ENCODE measurements around the gene HIVEP3. TPM values are rescaled to one million over a fixed set of nuclear protein-coding genes. Genes with fewer than 3 reads are reported as not detected.
"Not testable (repeated sequence)": the region's sequence is repeated elsewhere in the genome, so short reads cannot be mapped to it uniquely, and the experiment has no call there.

Gene HIVEP3
- total RNA-seq, 2 donors from 2014 or later, result 4.0 to 5.4 TPM

DNA sequence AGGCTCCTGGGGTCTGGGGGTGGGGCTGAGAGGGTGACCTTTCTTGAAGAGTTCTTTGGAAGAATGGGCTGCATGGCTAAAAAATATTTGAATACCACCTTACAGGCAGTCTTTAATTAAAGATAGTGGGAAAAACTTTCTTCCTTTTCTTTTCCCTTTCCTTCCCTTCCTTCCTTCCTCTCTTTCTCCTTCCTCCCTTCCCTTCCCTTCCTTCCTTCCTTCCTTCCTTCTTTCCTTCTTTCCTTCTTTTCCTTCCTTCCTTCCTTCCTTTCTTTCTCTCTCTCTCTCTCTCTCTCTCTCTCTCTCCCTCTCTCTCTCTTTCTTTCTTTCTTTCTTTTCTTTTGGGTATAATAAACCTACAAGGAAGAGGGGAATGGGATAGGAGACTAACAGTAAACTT, 356.4 kb downstream of the HIVEP3 start:
- DNase-seq, result no peak
- no peak for ATAC-seq
- intact Hi-C loops (cut with DNase I, micrococcal nuclease), result no loop called here

DNA sequence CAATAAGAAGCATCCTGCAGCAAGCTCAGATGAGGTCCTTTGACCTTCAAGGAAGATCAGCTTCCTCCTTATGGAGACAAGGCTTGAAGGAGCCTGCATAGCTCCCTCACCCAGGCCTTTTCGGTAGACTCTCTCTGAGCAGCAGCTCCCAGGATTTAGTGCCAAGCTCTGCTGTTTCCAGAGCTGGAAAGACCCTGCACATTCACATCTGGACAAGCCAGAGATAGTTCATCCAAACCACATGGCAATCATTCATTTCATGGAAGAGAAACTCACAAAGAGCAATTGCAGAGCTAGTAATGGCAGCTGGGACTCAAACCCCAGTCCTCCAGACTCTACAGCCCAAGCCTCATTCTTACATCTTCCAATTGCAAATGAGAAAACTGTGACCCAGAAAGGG, 357.8 kb downstream of the HIVEP3 start:
- DNase-seq (no peak), ATAC-seq (no peak)
- intact Hi-C loops (cut with DNase I, micrococcal nuclease), result no loop called here

DNA sequence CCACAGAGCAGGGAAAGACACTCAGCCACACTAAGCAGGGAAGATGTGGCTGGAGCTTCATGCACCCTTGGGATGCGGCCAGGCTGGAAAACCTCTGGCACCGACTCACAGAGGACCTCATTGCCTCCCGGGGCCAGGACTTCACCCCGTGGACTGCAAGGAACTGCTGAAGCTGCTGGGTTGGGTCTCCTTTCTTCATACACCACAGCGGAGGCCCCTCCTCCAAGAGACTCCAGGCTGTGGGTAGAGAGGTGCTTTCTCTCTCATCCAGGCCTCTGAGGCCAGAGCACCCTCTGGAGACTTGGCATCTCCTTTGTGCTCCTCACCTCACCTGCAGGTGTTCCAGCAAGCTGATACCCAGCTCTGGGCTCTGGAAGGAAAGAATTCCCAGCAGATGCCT, 358.2 kb downstream of the HIVEP3 start:
- ATAC-seq (no peak), DNase-seq (no peak)
- intact Hi-C loops (cut with DNase I, micrococcal nuclease), result no loop called here

DNA sequence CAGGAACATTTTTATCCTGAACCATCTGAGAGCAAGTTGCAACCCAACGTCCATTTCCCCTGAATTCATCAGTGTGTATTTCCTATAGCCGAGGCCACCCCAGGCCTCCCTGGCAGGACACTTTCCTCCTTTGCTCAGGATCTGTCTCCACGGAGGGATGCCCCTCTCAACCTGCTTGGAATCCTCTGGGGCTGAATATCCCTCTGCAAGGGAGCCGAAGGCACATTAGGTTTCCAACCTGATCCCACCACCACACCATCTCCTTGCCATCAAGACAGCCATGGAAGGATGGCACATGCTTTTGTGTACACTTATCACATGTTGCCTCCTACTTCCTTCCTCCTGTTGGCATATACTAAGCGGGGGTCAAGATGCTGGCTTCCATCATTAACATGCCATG, 359.4 kb downstream of the HIVEP3 start:
- intact Hi-C loops (cut with DNase I, micrococcal nuclease), result no loop called here
- ATAC-seq, result no peak
- no peak for DNase-seq

DNA sequence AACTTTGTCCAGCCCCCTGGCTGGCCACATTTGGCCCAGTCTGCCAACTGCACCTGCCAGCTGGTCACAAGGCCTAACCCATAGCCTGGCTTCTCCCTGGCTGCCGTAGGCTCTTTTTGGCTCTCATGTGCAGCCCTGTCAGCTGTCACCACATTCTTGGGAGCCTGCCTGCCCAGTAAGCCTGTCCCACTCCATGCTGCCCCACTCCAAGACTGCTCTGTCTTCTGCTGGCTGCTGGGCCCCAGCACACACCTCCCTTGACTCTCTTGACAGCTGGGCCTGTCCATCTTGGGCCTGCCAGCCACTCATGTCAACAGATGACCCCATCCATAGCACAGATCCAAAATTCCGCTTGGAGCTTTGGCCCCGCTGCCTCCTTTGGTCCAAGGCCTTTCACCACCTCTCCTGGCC, 360.0 kb downstream of the HIVEP3 start:
- DNase-seq (no peak), ATAC-seq (no peak)
- intact Hi-C loops (cut with DNase I, micrococcal nuclease), result no loop called here

DNA sequence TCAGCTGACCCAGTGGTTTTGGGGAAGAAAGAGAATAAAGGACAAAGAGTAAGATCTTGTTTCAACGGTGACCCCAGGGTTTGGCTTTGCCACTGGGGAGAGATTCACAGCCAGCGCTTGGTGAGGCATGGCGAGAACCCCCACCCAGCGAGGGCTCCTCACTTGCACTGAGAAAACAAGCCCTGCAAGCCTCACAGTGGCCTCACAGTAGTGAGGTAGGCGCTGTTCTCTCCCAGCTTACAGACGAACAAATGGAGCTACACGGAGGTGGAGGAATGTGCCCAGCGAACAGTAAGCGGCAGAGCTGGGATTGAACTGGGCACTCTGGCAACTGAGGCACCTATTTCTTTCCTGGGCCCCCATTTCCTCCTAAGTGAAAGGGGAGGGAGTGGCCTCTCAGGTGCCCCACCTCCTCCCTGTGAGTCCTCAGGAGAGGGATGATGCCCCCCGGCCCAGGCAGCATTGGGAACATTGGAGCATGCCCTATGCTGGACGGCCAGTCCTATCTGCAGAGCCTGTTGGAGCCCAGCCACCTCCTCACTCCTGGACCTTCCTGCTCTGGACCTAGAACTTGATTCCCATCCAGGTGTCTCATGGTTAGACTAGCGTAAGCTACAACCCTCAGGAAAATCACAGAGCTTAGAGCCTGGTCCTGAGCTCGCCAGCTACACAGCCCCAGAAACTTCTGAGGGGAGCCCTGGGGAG, 360.8 kb downstream of the HIVEP3 start:
- DNase-seq, result no peak

DNA sequence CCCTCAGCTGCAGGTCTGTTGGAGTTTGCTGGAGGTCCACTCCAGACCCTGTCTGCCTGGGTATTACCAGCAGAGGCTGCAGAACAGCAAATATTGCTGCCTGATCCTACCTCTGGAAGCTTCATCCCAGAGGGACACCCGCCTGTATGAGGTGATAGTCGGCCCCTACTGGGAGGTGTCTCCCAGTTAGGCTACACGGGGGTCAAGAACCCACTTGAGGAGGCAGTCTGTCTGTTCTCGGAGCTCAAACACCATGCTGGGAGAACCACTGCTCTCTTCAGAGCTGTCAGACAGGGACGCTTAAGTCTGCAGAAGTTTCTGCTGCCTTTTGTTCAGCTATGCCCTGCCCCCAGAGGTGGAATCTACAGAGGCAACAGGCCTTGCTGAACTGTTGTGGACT, 364.0 kb downstream of the HIVEP3 start:
- ATAC-seq; DNase-seq; intact Hi-C loops (cut with DNase I, micrococcal nuclease): not testable (repeated sequence)

More for the DNA sequence above, 360.8 kb downstream of the HIVEP3 start:
- ATAC-seq, result no peak
- intact Hi-C loops (cut with DNase I, micrococcal nuclease), result no loop called here

DNA sequence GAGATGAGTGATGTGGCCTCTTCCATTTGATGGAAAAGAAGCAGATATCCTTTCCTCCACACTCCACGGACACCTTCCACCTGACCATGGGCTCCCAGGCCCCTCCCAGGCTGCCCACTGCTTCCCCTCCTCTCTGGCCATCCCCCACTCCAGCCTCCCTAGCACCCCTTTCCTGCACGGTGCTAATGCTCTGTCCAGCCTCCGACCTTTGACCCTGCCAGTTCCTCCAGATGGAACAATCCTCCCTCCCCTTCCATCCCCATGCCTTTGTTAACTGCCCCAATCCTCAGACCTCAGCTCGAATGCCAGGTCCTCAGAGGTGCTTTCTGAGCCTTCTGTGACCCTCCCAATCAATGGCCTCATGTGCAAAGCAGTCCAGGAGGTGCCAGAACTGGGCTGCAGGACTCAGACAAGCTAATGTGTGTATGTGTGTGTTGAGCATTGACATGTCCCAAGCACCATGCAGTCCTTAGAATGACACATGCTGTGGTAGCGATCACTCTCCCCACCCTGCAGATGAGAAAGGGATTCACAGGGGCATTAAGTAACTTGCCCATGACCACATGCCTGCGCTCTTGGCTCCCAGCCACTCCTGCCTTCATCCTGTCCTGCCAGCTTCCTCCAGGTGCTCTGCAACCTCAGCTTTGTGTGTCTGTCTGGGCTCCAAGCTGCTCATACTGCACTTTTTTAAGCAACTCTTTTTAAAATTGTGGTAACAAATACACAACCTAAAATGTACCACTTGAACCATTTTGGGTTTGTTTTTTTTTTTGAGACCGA, 370.8 kb downstream of the HIVEP3 start:
- DNase-seq (no peak), ATAC-seq (no peak)
- intact Hi-C loops (cut with DNase I, micrococcal nuclease), result no loop called here

DNA sequence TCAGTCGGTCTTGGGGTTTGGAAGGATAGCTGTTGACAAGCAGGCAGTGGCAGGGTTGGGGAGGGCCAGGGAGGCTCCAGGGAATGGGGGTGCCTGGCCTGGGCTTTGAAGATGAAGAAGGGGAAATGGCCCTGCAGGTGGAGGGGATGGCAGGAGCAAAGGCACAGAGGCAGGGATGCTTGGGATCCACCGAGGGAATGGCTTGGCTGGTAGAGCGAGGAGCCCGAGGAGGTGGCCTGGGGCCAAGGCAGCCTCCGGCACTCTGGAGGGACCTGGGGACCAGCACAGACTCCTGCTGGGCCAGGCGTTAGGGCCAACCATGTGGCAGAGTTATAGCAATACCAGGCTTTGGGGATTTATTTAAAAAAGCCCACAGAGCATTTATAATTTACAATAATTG, 371.4 kb downstream of the HIVEP3 start:
- ATAC-seq (no peak), DNase-seq (no peak)

DNA sequence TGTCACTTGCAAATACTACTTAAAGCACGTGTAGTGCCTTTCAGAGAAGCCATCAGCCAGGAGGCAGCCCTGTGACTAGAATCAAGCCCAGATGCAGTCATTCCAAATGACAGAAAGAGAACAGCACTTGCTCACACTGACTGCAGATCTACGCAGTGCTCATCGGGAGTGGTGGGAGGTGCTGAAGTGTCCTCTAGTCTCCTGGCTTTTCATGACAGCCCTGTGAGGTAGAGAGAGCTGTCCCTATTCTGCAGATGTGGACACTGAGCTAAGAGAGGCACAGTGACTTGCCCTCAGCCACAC, 371.9 kb downstream of the HIVEP3 start:
- ATAC-seq (no peak), DNase-seq (no peak)
- intact Hi-C loops (cut with DNase I, micrococcal nuclease), result no loop called here

More for the DNA sequence above, 371.4 kb downstream of the HIVEP3 start:
- intact Hi-C loops (cut with DNase I, micrococcal nuclease), result no loop called here

DNA sequence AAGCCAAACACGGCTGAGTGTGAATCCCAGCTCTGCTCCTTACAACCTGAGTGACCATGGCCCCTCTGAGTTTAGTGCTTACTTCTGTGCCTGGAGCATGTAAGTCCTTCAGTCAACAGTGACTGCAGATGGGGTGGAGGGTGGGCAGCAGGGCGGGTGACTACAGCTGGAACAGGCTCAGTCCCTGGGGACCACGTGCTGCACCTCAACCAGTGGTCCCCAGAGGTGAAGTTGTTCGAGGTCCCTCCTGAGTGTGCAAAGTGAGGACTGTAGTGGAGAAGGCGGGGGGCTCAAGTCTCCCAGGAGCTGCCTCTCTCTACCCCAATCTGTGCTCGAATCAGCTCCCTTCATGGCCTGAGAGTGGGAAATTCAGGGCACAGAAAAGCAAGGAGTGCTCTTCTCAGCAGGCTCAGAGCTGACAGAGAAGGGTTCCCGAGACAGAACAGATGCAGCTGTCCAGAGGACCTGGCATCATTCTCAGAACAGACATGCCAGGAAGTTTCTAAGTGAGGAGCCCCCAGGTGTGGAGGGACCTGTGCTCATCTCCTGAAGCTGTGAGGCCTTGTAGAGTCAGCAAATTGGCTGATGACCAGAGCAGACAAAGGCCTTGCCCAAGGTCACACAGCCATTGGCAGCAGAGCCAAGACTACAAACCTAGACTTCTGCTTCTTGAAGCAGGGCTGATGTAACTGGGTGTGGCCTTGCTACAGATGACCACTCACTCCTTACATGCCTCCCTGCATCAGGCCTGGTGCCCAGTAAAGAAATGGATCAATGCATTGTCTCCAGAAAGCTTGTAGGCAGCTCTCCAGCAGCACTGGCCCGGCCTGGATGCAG, 372.5 kb downstream of the HIVEP3 start:
- no peak for DNase-seq
- intact Hi-C loops (cut with DNase I, micrococcal nuclease), result no loop called here
- no peak for ATAC-seq

DNA sequence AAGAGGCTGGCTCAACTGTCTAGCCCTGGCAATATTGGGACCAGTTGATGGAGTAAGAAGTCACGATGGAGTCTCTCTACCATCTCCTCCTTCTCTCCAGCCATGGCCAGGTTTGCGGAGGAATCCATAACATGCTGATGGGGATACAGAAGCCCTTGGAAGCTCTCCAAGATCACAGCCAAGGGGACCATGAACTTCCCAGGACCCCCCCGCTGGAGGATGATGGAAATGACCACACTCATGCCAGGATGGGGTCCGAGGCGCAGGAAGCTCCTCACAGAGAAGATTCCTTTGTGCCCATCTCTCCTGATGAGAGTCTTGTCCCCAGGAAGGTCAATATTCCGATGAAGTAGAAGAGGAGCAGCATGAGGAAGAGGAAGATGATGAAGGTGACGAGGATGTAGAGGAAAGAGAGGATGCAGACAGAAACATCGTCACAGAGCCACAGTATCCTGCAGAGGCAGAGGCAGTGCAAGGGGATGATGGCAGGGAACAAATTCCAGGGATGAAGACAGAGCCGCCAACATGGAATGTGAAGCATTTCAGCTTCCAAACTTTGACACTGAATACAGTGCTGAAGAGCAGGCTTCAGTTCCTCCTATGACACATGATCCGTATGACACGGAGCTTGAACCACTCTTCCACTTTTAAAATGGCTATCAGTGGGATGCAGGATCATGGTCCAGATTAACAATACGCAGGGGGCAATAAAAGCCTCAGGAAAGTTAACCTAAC, 376.4 kb downstream of the HIVEP3 start:
- no peak for ATAC-seq
- intact Hi-C loops (cut with DNase I, micrococcal nuclease), result no loop called here
- no peak for DNase-seq

DNA sequence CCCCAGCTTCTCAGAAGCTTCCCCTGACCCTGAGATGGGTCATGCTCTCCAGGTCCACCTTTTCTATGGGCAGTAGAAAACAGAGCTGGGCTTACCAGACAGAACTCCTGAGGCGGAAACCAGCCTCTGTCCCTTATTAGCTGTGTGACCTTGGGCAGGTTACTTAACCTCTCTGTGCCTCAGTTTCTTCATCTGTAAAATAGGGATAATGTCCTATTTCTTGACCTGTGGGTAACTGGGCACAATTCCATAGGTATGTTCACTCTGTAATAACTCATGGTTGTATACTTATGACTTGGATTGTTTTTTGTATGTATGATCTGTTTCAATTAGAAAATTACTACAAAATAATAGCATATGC, 377.1 kb downstream of the HIVEP3 start:
- no peak for DNase-seq
- intact Hi-C loops (cut with DNase I, micrococcal nuclease), result no loop called here
- no peak for ATAC-seq

DNA sequence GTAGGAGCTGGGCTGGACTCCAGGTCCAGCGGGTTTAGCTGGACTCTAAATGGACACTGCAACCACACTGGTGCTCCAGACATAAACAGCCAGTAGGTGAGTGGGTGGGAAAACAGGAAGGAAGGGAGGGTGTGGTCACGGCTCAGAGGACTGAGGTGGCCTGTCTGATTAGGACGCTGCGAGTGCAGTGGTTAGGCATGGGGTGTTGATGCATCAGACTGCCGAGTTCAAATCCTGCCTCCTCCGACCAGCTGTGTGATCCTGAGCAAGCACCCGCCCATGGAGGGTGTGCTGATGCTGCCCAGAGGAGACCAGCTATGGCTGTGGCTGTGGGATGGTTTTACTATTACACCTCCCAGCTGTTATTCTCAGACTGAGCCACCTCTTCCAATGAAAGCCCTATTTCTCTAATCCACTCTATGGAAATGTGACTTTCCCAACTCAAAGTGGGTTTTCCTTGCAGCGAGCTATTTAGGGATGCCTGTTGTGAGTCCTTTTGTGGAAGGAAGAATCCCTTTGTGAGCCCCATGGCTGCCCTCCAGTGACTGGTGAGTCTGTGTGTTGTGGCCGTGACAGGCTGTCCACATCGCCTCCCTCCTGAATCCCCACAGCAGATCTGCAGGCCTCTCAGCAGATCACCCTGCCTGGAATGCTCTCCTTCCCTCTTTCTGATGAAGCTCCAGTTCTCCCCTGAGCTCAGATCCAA, 377.7 kb downstream of the HIVEP3 start:
- ATAC-seq, result no peak
- intact Hi-C loops (cut with DNase I, micrococcal nuclease), result no loop called here
- DNase-seq, result no peak

DNA sequence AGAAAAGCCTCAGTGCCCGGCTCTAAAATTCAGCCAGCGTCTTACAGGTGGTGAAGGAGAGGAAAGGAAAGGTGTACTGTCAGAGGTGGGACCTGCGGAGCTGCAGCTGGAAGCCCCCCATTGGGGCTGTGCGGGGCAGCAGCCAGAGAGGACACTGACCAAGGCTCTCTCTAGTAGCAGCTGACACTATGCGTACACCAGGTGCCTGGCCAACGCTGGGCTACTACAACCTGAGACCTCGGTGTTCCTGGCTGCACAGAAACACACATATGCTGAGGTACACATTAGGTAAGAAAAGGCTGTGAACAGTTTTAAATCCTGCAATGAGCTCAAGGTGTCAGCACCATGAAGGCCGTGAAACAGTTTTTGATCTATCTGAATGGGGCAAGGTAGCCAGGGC, 378.7 kb downstream of the HIVEP3 start:
- intact Hi-C loops (cut with DNase I, micrococcal nuclease), result no loop called here
- ATAC-seq (no peak), DNase-seq (no peak)

DNA sequence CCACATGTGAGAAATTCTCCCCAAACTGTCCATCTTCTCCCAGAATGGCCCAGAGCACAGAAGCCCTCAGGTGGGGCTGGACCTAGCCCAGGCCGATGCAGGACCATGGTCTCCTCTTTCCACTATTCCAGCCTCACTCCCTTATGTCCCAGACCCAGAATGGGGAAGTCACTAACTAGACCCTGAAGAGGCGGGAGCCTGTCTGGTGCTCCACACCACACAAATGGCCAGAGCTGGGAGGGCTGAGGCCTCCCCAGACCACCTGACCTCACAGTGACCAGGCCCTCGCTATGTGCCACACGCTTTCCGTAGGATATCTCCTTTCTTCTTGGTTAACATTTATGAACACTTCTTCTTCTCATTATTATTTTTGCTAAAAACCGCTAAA, 379.3 kb downstream of the HIVEP3 start:
- intact Hi-C loops (cut with DNase I, micrococcal nuclease), result no loop called here
- no peak for DNase-seq
- ATAC-seq, result no peak

DNA sequence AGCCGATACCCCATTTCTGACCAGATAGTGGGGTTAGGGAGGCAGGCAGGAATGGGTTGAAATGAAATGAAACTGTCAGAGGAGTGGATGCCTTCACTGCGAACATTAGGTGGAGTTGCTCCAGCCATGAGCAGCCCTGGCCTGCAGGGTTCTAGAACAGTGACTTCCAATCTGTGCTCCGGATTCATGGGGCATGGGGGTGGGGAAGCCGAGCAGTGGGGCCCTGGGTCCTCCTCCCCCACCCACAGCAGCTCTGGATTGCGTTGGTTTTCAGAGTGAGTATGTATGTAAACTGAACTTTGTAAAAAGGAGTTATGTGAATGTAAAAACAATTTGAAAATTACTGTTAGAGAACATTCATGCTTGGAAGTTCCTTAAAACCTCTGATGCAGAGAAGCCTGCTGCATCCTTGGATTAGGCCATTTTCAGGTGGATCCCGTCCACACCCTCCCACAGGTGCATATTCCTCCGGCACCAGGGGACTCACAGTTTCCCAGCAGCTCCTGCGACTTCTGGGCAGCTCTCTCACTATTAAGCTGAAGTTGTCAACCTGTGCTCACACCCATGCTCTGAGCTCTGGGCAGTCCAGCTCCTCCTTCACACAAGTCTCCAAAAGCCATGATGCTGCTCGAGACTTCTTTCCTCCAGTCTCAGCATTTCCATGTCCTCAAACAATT, 379.8 kb downstream of the HIVEP3 start:
- ATAC-seq, result no peak
- intact Hi-C loops (cut with DNase I, micrococcal nuclease), result no loop called here
- peak in 1 of 2 donors; percentile 14 for DNase-seq

DNA sequence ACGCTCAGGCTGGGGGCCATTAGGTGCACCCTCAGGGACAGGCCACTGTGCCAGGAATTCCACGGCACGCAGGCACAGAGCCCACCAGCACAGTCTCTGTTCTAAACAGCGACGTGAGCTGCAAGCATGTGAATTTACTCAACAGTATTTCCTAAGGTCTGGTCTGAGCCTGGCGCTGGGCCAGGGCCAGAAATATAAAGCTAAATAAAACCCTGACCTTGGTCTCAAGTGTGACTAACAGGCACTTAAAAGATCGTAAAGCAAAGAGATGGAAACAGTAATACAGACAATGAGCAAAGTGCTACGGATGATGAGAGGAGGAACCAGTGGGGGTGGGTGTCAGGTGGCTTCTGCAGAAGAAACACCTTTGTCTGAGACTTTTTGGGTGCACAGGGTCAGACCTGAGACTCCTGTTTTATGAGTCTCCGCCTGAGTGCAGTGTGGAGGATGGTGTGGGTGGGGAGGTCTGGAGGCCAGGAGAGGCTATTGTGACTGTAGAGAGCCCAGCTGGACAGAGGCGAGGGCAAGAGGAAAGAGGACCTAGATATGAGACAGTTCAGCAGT, 380.9 kb downstream of the HIVEP3 start:
- ATAC-seq (peak; percentile 85), DNase-seq (peak; percentile 36 to 60)
- intact Hi-C loops (cut with DNase I, micrococcal nuclease), result no loop called here
